SK-N-MC (cell line): ENCODE results near the gene GOLGA6L25.
"Not testable (repeated sequence)": the region's sequence is repeated elsewhere in the genome, so short reads cannot be mapped to it uniquely, and the experiment has no call there.

Experiments
- EZH2 ChIP-seq: fragments of 200-600 bp; sonication (generic); IDR thresholded peaks from one replicate; pipeline ENCODE4 v1.6.1; 2017; ENCODE audit warnings: antibody characterized with exemption
- POLR2AphosphoS5 ChIP-seq: IDR thresholded peaks from 2 replicates; pipeline ENCODE4 v1.6.1; 2012; ENCODE audit warnings: mild to moderate bottlenecking, low read depth, low read length, borderline replicate concordance

- TF ChIP-seq POLR2AphosphoS5, EZH2: not testable (repeated sequence)
Measured at GRCh38 chr15:28602152-28602551, 48.8 kb downstream of the GOLGA6L25 start.
